HepG2 (cell line): ENCODE data around the gene FASTK. TPM values are rescaled to one million over a fixed set of nuclear protein-coding genes. Genes with fewer than 3 reads are reported as not detected.

Experiments used
- AHR ChIP-seq: IDR thresholded peaks from 2 replicates; pipeline ENCODE4 v1.6.1; 2018; ENCODE audit warnings: missing genetic modification reagents, missing compliant biosample characterization
- CC2D1A ChIP-seq: sonication (generic); formaldehyde crosslinking; IDR thresholded peaks from 2 replicates; pipeline ENCODE4 v1.8.1; 2023; ENCODE audit warnings: mild to moderate bottlenecking, missing genetic modification reagents
- CREB1 ChIP-seq, 2 experiments: fragments of 450-650 bp in 1 of 2; IDR thresholded peaks; 2 replicates each; pipeline ENCODE4 v1.6.1; 2016 to 2017; ENCODE audit warnings: control low read depth in 1 of 2, mild to moderate bottlenecking in 1 of 2, missing compliant biosample characterization in 1 of 2, missing genetic modification characterization in 1 of 2
- DPF2 ChIP-seq: sonication (generic); formaldehyde crosslinking; IDR thresholded peaks from 2 replicates; pipeline ENCODE4 v1.4.0; 2020; ENCODE audit warnings: mild to moderate bottlenecking, low read depth, missing genetic modification reagents, borderline replicate concordance
- ELF4 ChIP-seq: sonication (generic); formaldehyde crosslinking; IDR thresholded peaks from 2 replicates; pipeline ENCODE4 v1.5.0; 2020; ENCODE audit warnings: missing genetic modification reagents, mild to moderate bottlenecking, moderate library complexity, borderline replicate concordance
- GLI4 ChIP-seq: sonication (generic); formaldehyde crosslinking; IDR thresholded peaks from 2 replicates; pipeline ENCODE4 v1.5.1; 2020; ENCODE audit warnings: missing genetic modification reagents, mild to moderate bottlenecking, moderate library complexity, borderline replicate concordance
- KDM5A ChIP-seq: fragments of 200-600 bp; sonication (generic); IDR thresholded peaks from 2 replicates; pipeline ENCODE4 v1.7.0; 2018; ENCODE audit warnings: antibody characterized with exemption, mild to moderate bottlenecking, low read length, borderline replicate concordance
- KLF11 ChIP-seq: IDR thresholded peaks from 2 replicates; pipeline ENCODE4 v1.6.1; 2016; ENCODE audit warnings: missing compliant biosample characterization
- MTA1 ChIP-seq: sonication (generic); formaldehyde crosslinking; IDR thresholded peaks from 2 replicates; pipeline ENCODE4 v1.4.0; 2020; ENCODE audit warnings: missing genetic modification reagents, mild to moderate bottlenecking, borderline replicate concordance
- NFRKB ChIP-seq: fragments of 450-650 bp; IDR thresholded peaks from 2 replicates; pipeline ENCODE4 v1.6.1; 2017
- SIN3A ChIP-seq: IDR thresholded peaks from 2 replicates; pipeline ENCODE4 v1.6.1; 2011; ENCODE audit warnings: low read depth, mild to moderate bottlenecking, control low read depth, low read length, borderline replicate concordance
- SMYD3 ChIP-seq: sonication (generic); formaldehyde crosslinking; IDR thresholded peaks from 2 replicates; pipeline ENCODE4 v1.8.1; 2023; ENCODE audit warnings: mild to moderate bottlenecking, missing genetic modification reagents
- TCF7 ChIP-seq: sonication (generic); IDR thresholded peaks from 2 replicates; pipeline ENCODE4 v1.6.1; 2016; ENCODE audit warnings: antibody characterized with exemption, low read depth
- TOE1 ChIP-seq: sonication (generic); formaldehyde crosslinking; IDR thresholded peaks from 2 replicates; pipeline ENCODE4 v1.4.0; 2020; ENCODE audit warnings: mild to moderate bottlenecking, missing genetic modification reagents
- XRCC5 ChIP-seq: fragments of 200-400 bp; formaldehyde crosslinking; optimal IDR thresholded peaks from 2 replicates; pipeline ENCODE3; 2017; ENCODE audit warnings: mild to moderate bottlenecking, low read length
- ZNF24 ChIP-seq: fragments of 450-650 bp; IDR thresholded peaks from 2 replicates; pipeline ENCODE4 v1.6.1; 2017; ENCODE audit warnings: antibody characterized with exemption, mild to moderate bottlenecking
- ZNF558 ChIP-seq: sonication (generic); formaldehyde crosslinking; IDR thresholded peaks from 2 replicates; pipeline ENCODE4 v1.9.0; 2022; ENCODE audit warnings: mild to moderate bottlenecking, missing genetic modification reagents, borderline replicate concordance
- polyA plus RNA-seq, 8 experiments: library from polyadenylated mRNA; depleted of rRNA in 3 of 8; stranded (reverse) in 7 of 8; unstranded in 1 of 8; fragments of >200 nt; fragmentation: Illumina TruSeq in 4 of 8; extraction: Trizol in 4 of 8; gene quantifications; 2 replicates each; pipeline versions ENCODE4 v1.2.1 to v1.2.3, GENCODE V29; 2011 to 2016; ENCODE audit warnings: low read depth in 4 of 8, missing spikeins in 1 of 8, mixed read lengths in 1 of 8; ENCODE audit not compliant: insufficient read depth in 1 of 8
- total RNA-seq, 5 experiments: library from RNA; depleted of rRNA; stranded (reverse); fragments of >200 nt; fragmentation: Illumina TruSeq; extraction: Trizol; gene quantifications; 2 replicates each; pipeline ENCODE4 v1.2.3, GENCODE V29; 2016; ENCODE audit warnings: low read depth in 1 of 5
- TF ChIP-seq, protein P1 (sequence below): sonication (generic); formaldehyde crosslinking; IDR thresholded peaks from 2 replicates; pipeline ENCODE4 v1.4.0; 2020; ENCODE audit warnings: missing genetic modification reagents
- TF ChIP-seq, protein P2 (sequence below), 2 experiments: sonication (generic) in 1 of 2; formaldehyde crosslinking in 1 of 2; IDR thresholded peaks; 2 replicates each; pipeline versions ENCODE4 v1.4.0 to v1.6.1; 2018 to 2020; ENCODE audit warnings: missing genetic modification reagents in 2 of 2, borderline replicate concordance in 1 of 2, low read depth in 1 of 2, mild to moderate bottlenecking in 1 of 2, missing biosample characterization in 1 of 2
- TF ChIP-seq, protein P3 (sequence below): sonication (generic); formaldehyde crosslinking; IDR thresholded peaks from 2 replicates; pipeline ENCODE4 v1.8.0; 2022; ENCODE audit warnings: missing genetic modification reagents, mild to moderate bottlenecking, inconsistent platforms, borderline replicate concordance
- TF ChIP-seq, protein P4 (sequence below): sonication (generic); formaldehyde crosslinking; IDR thresholded peaks from 2 replicates; pipeline ENCODE4 v1.9.0; 2021; ENCODE audit warnings: missing genetic modification reagents, borderline replicate concordance
- TF ChIP-seq, protein P5 (sequence below): sonication (generic); formaldehyde crosslinking; IDR thresholded peaks from 2 replicates; pipeline ENCODE4 v1.4.0; 2020; ENCODE audit warnings: mild to moderate bottlenecking, missing genetic modification reagents

Gene FASTK
- total and polyA plus RNA-seq, 2 of the 13 experiments (the other 11 are each of a cell fraction or from before 2014, with no cell fraction given): 52.9 to 55.7 TPM

DNA sequence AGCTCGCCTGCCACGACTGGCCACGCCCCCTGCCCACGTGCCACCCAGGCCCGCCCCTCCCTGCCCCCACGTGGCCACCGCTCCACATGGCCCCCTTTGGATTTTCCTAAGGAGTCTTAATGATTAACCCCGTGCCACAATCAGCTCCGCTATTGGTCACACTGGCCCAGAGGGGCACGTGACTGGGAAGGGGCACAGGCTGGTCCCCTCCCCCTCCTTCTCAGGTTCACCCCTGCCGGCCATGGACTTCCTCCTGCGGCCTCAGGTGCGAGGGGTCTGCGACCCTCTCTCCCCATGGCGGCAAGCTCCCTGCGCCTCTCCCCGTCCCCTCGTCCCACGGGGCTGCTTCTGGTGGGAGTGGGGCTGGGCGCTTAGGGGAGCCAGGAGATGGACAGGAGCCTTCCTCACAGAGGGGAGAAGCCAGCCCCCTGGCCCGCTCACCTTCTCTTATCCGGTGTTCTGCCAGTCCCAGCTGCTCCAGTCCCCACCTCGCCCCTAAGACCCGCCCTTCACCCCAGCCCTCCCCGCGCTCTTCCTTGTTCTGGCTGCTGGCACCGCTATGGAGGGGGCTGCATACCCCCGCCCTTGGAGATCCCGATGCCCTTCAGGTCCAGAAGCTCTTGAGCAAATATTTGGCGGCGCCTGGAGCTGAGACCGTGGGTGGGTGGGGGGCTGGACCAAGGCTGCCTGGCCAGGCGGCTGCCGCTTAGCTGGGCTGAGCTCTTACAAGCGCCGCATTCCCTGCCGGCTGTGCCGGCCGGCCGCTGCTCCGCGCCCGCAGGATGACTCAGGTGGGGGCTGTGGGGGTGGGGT lies 18.0 kb downstream of the FASTK start (continued):
- 0 out of 2 replicates have a peak, but pooled peaks have one; percentile 5 for TF ChIP-seq TCF7
- TF ChIP-seq MTA1 (CRISPR knock-in tag): no peak
- TF ChIP-seq SMYD3: no peak
- no peak for TF ChIP-seq GLI4 (CRISPR knock-in tag)
- TF ChIP-seq, protein P1, sequence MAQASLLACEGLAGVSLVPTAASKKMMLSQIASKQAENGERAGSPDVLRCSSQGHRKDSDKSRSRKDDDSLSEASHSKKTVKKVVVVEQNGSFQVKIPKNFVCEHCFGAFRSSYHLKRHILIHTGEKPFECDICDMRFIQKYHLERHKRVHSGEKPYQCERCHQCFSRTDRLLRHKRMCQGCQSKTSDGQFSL (CRISPR knock-in tag): no peak
- TF ChIP-seq, protein P2, sequence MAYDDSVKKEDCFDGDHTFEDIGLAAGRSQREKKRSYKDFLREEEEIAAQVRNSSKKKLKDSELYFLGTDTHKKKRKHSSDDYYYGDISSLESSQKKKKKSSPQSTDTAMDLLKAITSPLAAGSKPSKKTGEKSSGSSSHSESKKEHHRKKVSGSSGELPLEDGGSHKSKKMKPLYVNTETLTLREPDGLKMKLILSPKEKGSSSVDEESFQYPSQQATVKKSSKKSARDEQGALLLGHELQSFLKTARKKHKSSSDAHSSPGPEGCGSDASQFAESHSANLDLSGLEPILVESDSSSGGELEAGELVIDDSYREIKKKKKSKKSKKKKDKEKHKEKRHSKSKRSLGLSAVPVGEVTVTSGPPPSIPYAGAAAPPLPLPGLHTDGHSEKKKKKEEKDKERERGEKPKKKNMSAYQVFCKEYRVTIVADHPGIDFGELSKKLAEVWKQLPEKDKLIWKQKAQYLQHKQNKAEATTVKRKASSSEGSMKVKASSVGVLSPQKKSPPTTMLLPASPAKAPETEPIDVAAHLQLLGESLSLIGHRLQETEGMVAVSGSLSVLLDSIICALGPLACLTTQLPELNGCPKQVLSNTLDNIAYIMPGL (CRISPR knock-in tag; IDR thresholded peaks at IDR 0.05; ENCODE audit: borderline replicate concordance in 1 of 2, low read depth in 1 of 2): peak in 1 of 2 experiments; percentile 25; a peak in 3 of 4 replicates
- TF ChIP-seq, protein P3, sequence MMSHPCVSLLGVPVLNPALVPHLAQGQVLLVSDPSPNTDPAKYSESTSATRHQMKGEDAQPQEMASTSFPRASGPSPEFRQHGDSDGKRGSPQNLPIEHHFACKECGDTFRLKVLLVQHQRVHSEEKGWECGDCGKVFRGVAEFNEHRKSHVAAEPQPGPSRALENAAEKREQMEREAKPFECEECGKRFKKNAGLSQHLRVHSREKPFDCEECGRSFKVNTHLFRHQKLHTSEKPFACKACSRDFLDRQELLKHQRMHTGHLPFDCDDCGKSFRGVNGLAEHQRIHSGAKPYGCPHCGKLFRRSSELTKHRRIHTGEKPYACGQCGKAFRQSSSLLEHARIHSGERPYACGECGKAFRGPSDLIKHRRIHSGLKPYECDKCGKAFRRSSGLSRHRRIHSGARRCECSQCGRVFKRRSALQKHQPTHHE (CRISPR knock-in tag): no peak
- TF ChIP-seq, protein P4, sequence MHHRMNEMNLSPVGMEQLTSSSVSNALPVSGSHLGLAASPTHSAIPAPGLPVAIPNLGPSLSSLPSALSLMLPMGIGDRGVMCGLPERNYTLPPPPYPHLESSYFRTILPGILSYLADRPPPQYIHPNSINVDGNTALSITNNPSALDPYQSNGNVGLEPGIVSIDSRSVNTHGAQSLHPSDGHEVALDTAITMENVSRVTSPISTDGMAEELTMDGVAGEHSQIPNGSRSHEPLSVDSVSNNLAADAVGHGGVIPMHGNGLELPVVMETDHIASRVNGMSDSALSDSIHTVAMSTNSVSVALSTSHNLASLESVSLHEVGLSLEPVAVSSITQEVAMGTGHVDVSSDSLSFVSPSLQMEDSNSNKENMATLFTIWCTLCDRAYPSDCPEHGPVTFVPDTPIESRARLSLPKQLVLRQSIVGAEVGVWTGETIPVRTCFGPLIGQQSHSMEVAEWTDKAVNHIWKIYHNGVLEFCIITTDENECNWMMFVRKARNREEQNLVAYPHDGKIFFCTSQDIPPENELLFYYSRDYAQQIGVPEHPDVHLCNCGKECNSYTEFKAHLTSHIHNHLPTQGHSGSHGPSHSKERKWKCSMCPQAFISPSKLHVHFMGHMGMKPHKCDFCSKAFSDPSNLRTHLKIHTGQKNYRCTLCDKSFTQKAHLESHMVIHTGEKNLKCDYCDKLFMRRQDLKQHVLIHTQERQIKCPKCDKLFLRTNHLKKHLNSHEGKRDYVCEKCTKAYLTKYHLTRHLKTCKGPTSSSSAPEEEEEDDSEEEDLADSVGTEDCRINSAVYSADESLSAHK (CRISPR knock-in tag): no peak
- peak; percentile 35 for TF ChIP-seq XRCC5
- 0 out of 2 replicates have a peak, but pooled peaks have one; percentile 27 for TF ChIP-seq ZNF24
- TF ChIP-seq TOE1 (CRISPR knock-in tag): no peak
- no peak for TF ChIP-seq ZNF558
- peak; percentile 40; the same call in 1 of the 2 replicates for TF ChIP-seq DPF2 (CRISPR knock-in tag)
- TF ChIP-seq KDM5A: peak; percentile 51; the same call in 1 of the 2 replicates
- TF ChIP-seq CC2D1A (CRISPR knock-in tag): no peak
- TF ChIP-seq, protein P5, sequence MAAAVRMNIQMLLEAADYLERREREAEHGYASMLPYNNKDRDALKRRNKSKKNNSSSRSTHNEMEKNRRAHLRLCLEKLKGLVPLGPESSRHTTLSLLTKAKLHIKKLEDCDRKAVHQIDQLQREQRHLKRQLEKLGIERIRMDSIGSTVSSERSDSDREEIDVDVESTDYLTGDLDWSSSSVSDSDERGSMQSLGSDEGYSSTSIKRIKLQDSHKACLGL (CRISPR knock-in tag): no peak; the same call in 1 of the 2 replicates
- TF ChIP-seq ELF4 (CRISPR knock-in tag): no peak
- peak; percentile 66; the same call in 1 of the 2 replicates for TF ChIP-seq SIN3A
- TF ChIP-seq CREB1 (IDR thresholded peaks at IDR 0.05): 0 out of 2 replicates have a peak, but pooled peaks have one; percentile 18
- TF ChIP-seq CREB1 (CRISPR knock-in tag; IDR thresholded peaks at IDR 0.05): no peak
- TF ChIP-seq NFRKB: no peak
- peak; percentile 61; the same call in 1 of the 2 replicates for TF ChIP-seq KLF11 (CRISPR knock-in tag)
- TF ChIP-seq AHR (CRISPR knock-in tag): no peak
